HepG2 (cell line): ENCODE data around the gene PANK4.

ENCODE experiments used
- BCL3 ChIP-seq: sonication (generic); formaldehyde crosslinking; IDR thresholded peaks from 2 replicates; pipeline ENCODE4 v1.5.1; 2020; ENCODE audit warnings: mild to moderate bottlenecking, missing genetic modification reagents, moderate library complexity
- CEBPB ChIP-seq: IDR thresholded peaks from 2 replicates; pipeline ENCODE4 v1.6.1; 2011; ENCODE audit warnings: low read depth, low read length, improper control_type of control experiment, borderline replicate concordance
- PRDM10 ChIP-seq: sonication (generic); formaldehyde crosslinking; IDR thresholded peaks from 2 replicates; pipeline ENCODE4 v1.4.0; 2020; ENCODE audit warnings: low read depth, missing genetic modification reagents
- REXO4 ChIP-seq: sonication (generic); formaldehyde crosslinking; IDR thresholded peaks from 2 replicates; pipeline ENCODE4 v1.8.0; 2022; ENCODE audit warnings: missing genetic modification reagents, mild to moderate bottlenecking, borderline replicate concordance
- SRF ChIP-seq: IDR thresholded peaks from 2 replicates; pipeline ENCODE4 v1.6.1; 2011; ENCODE audit warnings: mild to moderate bottlenecking, low read depth, low read length, moderate library complexity
- STAT6 ChIP-seq: sonication (generic); formaldehyde crosslinking; IDR thresholded peaks from 2 replicates; pipeline ENCODE4 v1.4.0; 2020; ENCODE audit warnings: missing genetic modification reagents, mild to moderate bottlenecking, borderline replicate concordance
- TCF7L2 ChIP-seq: IDR thresholded peaks from 2 replicates; pipeline ENCODE4 v1.6.1; 2011; ENCODE audit warnings: mild to moderate bottlenecking, low read depth, low read length, moderate library complexity
- TF ChIP-seq, protein P1 (sequence below): sonication (generic); formaldehyde crosslinking; IDR thresholded peaks from 2 replicates; pipeline ENCODE4 v1.9.0; 2021; ENCODE audit warnings: missing genetic modification reagents, borderline replicate concordance

DNA sequence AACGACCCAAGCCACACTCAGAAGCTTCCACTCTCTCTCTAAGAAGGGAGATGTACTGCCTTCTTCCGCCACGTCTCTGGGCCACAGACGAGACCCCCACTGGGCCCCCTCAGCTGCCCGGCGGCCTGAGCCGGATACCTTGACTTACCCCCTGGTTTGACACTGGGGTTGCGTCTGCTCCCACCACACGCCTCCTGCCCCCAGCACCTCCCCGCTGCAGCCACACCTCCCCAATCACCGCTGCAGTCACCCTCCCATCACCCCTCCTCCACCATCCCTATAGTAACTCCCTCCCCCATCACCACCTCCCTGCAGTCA, 10.7 kb downstream of the PANK4 start:
- TF ChIP-seq STAT6 (CRISPR knock-in tag) (no peak), REXO4 (CRISPR knock-in tag) (no peak), BCL3 (CRISPR knock-in tag) (no peak), PRDM10 (CRISPR knock-in tag) (no peak), TCF7L2 (no peak), SRF (no peak), CEBPB (no peak)
- TF ChIP-seq, protein P1, sequence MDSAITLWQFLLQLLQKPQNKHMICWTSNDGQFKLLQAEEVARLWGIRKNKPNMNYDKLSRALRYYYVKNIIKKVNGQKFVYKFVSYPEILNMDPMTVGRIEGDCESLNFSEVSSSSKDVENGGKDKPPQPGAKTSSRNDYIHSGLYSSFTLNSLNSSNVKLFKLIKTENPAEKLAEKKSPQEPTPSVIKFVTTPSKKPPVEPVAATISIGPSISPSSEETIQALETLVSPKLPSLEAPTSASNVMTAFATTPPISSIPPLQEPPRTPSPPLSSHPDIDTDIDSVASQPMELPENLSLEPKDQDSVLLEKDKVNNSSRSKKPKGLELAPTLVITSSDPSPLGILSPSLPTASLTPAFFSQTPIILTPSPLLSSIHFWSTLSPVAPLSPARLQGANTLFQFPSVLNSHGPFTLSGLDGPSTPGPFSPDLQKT = no peak
